A549 (cell line): ENCODE measurements around the gene FNIP1. TPM values are rescaled to one million over a fixed set of nuclear protein-coding genes. Genes with fewer than 3 reads are reported as not detected.

Source experiments
- ATAC-seq, 2 experiments: fragments of 200-7000 bp in 1 of 2; fragments of >200 bp in 1 of 2; cut with Nextera tagmentation in 1 of 2; cut with Tn5 transposase in 1 of 2; 3 replicates each; pipeline versions ENCODE4 v1.8.0 to v1.9.1; 2018 to 2020; ENCODE audit warnings: mild to moderate bottlenecking in 1 of 2, moderate library complexity in 1 of 2
- CTCF ChIA-PET: fragments of 300-600 bp; sonication (Branson Sonifier 250); formaldehyde crosslinking; extraction: SDS; loops from one replicate; lab custom pipeline; 2021; ENCODE audit warnings: antibody characterized with exemption, inconsistent platforms; lab: Yijun Ruan, JAX
- POLR2A ChIA-PET: fragments of 350-600 bp; formaldehyde crosslinking; extraction: SDS; loops from one replicate; lab custom pipeline; 2021; ENCODE audit warnings: antibody characterized with exemption, inconsistent platforms; lab: Yijun Ruan, JAX
- DNase-seq, 2 experiments: peaks; one replicate each; pipeline versions ENCODE4 v3.0.0 to v3.0.0-alpha.2; 2011 to 2016; ENCODE audit warnings: low read depth in 1 of 2, low spot score in 1 of 2
- FAIRE-seq: peaks from 2 replicates; lab custom pipeline; 2011; peaks lifted over from hg19 to GRCh38; lab: Jason Lieb, UNC
- H3K27ac ChIP-seq, 2 experiments: fragments of >200 bp; sonication (Bioruptor Twin); formaldehyde crosslinking; 3 replicates each; pipeline ENCODE4 v1.5.1; 2016 to 2017
- H3K4me1 ChIP-seq: fragments of >200 bp; sonication (Bioruptor Twin); formaldehyde crosslinking; 3 replicates; pipeline ENCODE4 v1.6.1; 2016
- H3K4me2 ChIP-seq: fragments of >200 bp; sonication (Bioruptor Twin); formaldehyde crosslinking; 3 replicates; pipeline ENCODE4 v1.6.1; 2016
- H3K4me3 ChIP-seq: fragments of >200 bp; sonication (Bioruptor Twin); formaldehyde crosslinking; 3 replicates; pipeline ENCODE4 v1.5.1; 2016
- H3K9me3 ChIP-seq: fragments of >200 bp; sonication (Bioruptor Twin); formaldehyde crosslinking; 3 replicates; pipeline ENCODE4 v1.6.1; 2016
- BHLHE40 ChIP-seq: IDR thresholded peaks from 2 replicates; pipeline ENCODE4 v1.6.1; 2012; ENCODE audit warnings: low read depth, low read length, inconsistent platforms
- CEBPB ChIP-seq, 2 experiments: fragments of >200 bp in 1 of 2; sonication (Bioruptor Twin) in 1 of 2; formaldehyde crosslinking in 1 of 2; IDR thresholded peaks; 2 replicates each; pipeline ENCODE4 v1.6.1; 2012 to 2016
- CHD4 ChIP-seq: fragments of 200-600 bp; sonication (generic); IDR thresholded peaks from 2 replicates; pipeline ENCODE4 v1.6.1; 2016; ENCODE audit warnings: antibody characterized with exemption, mild to moderate bottlenecking, borderline replicate concordance
- EHF ChIP-seq: fragments of 250-450 bp; sonication (Bioruptor Pico); IDR thresholded peaks from 2 replicates; pipeline ENCODE4 v1.5.0; 2020; ENCODE audit warnings: mild to moderate bottlenecking
- ESRRA ChIP-seq: fragments of 150-350 bp; IDR thresholded peaks from 2 replicates; pipeline ENCODE4 v1.6.1; 2014; ENCODE audit warnings: mild to moderate bottlenecking, low read length, borderline replicate concordance
- FOSB ChIP-seq: fragments of 250-450 bp; sonication (Bioruptor Pico); IDR thresholded peaks from 2 replicates; pipeline ENCODE4 v1.5.0; 2020; ENCODE audit warnings: mild to moderate bottlenecking, moderate library complexity
- FOXS1 ChIP-seq: fragments of 250-450 bp; sonication (Bioruptor Pico); IDR thresholded peaks from 2 replicates; pipeline ENCODE4 v1.5.0; 2020; ENCODE audit warnings: mild to moderate bottlenecking, moderate library complexity
- HEYL ChIP-seq: fragments of 250-450 bp; sonication (Bioruptor Pico); IDR thresholded peaks from 2 replicates; pipeline ENCODE4 v1.8.0; 2021; ENCODE audit warnings: mild to moderate bottlenecking, moderate library complexity
- HOXB5 ChIP-seq: fragments of 250-450 bp; sonication (Bioruptor Pico); IDR thresholded peaks from 2 replicates; pipeline ENCODE4 v1.5.0; 2020; ENCODE audit warnings: mild to moderate bottlenecking, moderate library complexity
- JUN ChIP-seq, 2 experiments: fragments of >200 bp; sonication (Bioruptor Twin); formaldehyde crosslinking; IDR thresholded peaks; 2 replicates in 1 of 2; 3 replicates in 1 of 2; pipeline ENCODE4 v1.6.1; 2016 to 2017
- JUNB ChIP-seq: fragments of >200 bp; sonication (Bioruptor Twin); formaldehyde crosslinking; IDR thresholded peaks from 2 replicates; pipeline ENCODE4 v1.6.1; 2016
- KDM1A ChIP-seq: fragments of 200-600 bp; sonication (generic); IDR thresholded peaks from 2 replicates; pipeline ENCODE4 v1.6.1; 2016; ENCODE audit warnings: low read depth, mild to moderate bottlenecking
- KDM5A ChIP-seq: fragments of 200-600 bp; sonication (generic); IDR thresholded peaks from 2 replicates; pipeline ENCODE4 v1.6.1; 2016; ENCODE audit warnings: antibody characterized with exemption, mild to moderate bottlenecking
- MAFK ChIP-seq: fragments of 450-650 bp; IDR thresholded peaks from 2 replicates; pipeline ENCODE4 v1.6.1; 2014; ENCODE audit not compliant: partially characterized antibody
- MAZ ChIP-seq: fragments of 150-350 bp; IDR thresholded peaks from 2 replicates; pipeline ENCODE4 v1.6.1; 2014; ENCODE audit warnings: antibody characterized with exemption, low read depth, low read length, borderline replicate concordance
- MYC ChIP-seq: IDR thresholded peaks from 2 replicates; pipeline ENCODE4 v1.6.1; 2012; ENCODE audit warnings: mild to moderate bottlenecking, inconsistent platforms, low read length, improper control_type of control experiment, borderline replicate concordance
- PHF8 ChIP-seq: fragments of 200-600 bp; sonication (generic); IDR thresholded peaks from 2 replicates; pipeline ENCODE4 v1.6.1; 2016; ENCODE audit warnings: low read depth, mild to moderate bottlenecking, antibody characterized with exemption, moderate library complexity, borderline replicate concordance
- POLR2A ChIP-seq: IDR thresholded peaks from 2 replicates; pipeline ENCODE4 v1.6.1; 2012; ENCODE audit warnings: mild to moderate bottlenecking, low read length
- POLR2AphosphoS2 ChIP-seq: conservative IDR thresholded peaks from 2 replicates; pipeline ENCODE4 v1.6.1; 2012; ENCODE audit warnings: low read length, improper control_type of control experiment, inconsistent platforms
- RAD21 ChIP-seq, 2 experiments: fragments of >200 bp in 1 of 2; sonication (Bioruptor Twin) in 1 of 2; formaldehyde crosslinking in 1 of 2; IDR thresholded peaks in 1 of 2; conservative IDR thresholded peaks in 1 of 2; 2 replicates in 1 of 2; 3 replicates in 1 of 2; pipeline ENCODE4 v1.6.1; 2012 to 2018; ENCODE audit warnings: inconsistent platforms in 1 of 2
- RARB ChIP-seq: fragments of 250-450 bp; sonication (Bioruptor Pico); IDR thresholded peaks from 2 replicates; pipeline ENCODE4 v1.8.0; 2021; ENCODE audit warnings: mild to moderate bottlenecking, moderate library complexity
- RFX5 ChIP-seq: fragments of 450-650 bp; IDR thresholded peaks from 2 replicates; pipeline ENCODE4 v1.7.1; 2014; ENCODE audit warnings: antibody characterized with exemption, mild to moderate bottlenecking, moderate library complexity
- RNF2 ChIP-seq: fragments of 200-600 bp; sonication (generic); IDR thresholded peaks from 2 replicates; pipeline ENCODE4 v1.6.1; 2016; ENCODE audit warnings: low read depth, mild to moderate bottlenecking, antibody characterized with exemption, moderate library complexity, borderline replicate concordance
- SREBF2 ChIP-seq: fragments of 450-650 bp; IDR thresholded peaks from 2 replicates; pipeline ENCODE4 v1.6.1; 2014; ENCODE audit warnings: mild to moderate bottlenecking, moderate library complexity
- TFCP2L1 ChIP-seq: fragments of 250-450 bp; sonication (Bioruptor Pico); IDR thresholded peaks from 2 replicates; pipeline ENCODE4 v1.5.0; 2021; ENCODE audit warnings: mild to moderate bottlenecking
- ZFP36 ChIP-seq: fragments of 450-650 bp; IDR thresholded peaks from 2 replicates; pipeline ENCODE4 v1.6.1; 2014; ENCODE audit warnings: borderline replicate concordance; ENCODE audit not compliant: partially characterized antibody
- ZNF302 ChIP-seq: fragments of 250-450 bp; sonication (Bioruptor Pico); IDR thresholded peaks from 2 replicates; pipeline ENCODE4 v1.9.0; 2021; ENCODE audit warnings: inconsistent platforms, mild to moderate bottlenecking, moderate library complexity
- WGBS: methylation state at CpG from one replicate; pipeline ENCODE4 v1.1.6; 2017; ENCODE audit errors: missing lambda C conversion rate; 5-methylcytosine and 5-hydroxymethylcytosine counted together
- polyA plus RNA-seq, 4 experiments: library from polyadenylated mRNA; depleted of rRNA in 3 of 4; stranded (reverse); fragments of >200 nt; fragmentation: RNase III in 1 of 4; extraction: RNeasy Plus Mini Kit Qiagen cat#74134 plus additional on column Dnase treatment in 1 of 4; gene quantifications; 2 replicates in 3 of 4; 3 replicates in 1 of 4; pipeline ENCODE4 v1.2.3, GENCODE V29; 2011 to 2017
- TF ChIP-seq, protein P1 (sequence below): IDR thresholded peaks from 2 replicates; pipeline ENCODE4 v1.6.1; 2012
- TF ChIP-seq, protein P2 (sequence below): fragments of 250-450 bp; sonication (Bioruptor Pico); IDR thresholded peaks from 2 replicates; pipeline ENCODE4 v1.5.0; 2020; ENCODE audit warnings: low read depth, mild to moderate bottlenecking, moderate library complexity
- TF ChIP-seq, protein P3 (sequence below): fragments of >200 bp; sonication (Bioruptor Twin); formaldehyde crosslinking; IDR thresholded peaks from 3 replicates; pipeline ENCODE4 v1.5.1; 2016
- TF ChIP-seq, protein P4 (sequence below): fragments of >200 bp; sonication (Bioruptor Twin); formaldehyde crosslinking; IDR thresholded peaks from 3 replicates; pipeline ENCODE4 v1.6.1; 2016
- TF ChIP-seq, protein P5 (sequence below): IDR thresholded peaks from 2 replicates; pipeline ENCODE4 v1.6.1; 2012

The FNIP1 gene
- polyA plus RNA-seq, 2 of the 4 experiments (the other 2 are of a cell fraction): 7.5 to 9.6 TPM

DNA sequence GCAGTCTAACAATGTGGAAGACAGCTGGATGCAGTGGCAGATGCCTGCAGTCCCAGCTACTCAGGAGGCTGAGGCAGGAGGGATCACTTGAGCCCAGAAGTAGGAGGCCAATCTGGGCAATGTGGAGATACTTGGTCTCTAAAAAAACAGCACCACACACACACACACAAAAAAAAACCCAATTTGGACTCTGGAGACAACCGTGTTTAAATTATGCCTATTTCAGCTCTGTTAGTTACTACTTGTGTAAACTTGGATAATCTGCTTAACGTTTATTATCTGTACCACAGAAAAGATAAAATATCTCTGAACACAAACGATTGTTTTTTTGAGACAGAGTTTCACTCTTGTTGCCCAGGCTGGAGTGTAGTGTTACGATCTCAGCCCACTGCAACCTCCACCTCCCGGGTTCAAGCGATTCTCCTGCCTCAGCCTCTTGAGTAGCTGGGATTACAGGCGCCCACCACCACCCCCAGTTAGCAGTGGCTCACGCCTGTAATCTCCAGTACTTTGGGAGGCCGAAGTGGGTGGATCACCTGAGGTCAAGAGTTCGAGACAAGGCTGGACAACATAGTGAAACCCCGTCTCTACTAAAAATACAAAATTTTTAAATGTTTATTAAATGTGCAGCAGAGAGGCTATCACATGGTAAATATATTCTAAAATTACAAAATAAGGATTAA lies 179.5 kb downstream of the FNIP1 start (continued):
- TF ChIP-seq RAD21 (conservative IDR thresholded peaks at IDR 0.05 in 1 of 2, IDR thresholded peaks at IDR 0.05 in 1 of 2): no peak
- TF ChIP-seq RARB (CRISPR knock-in tag): no peak
- TF ChIP-seq TFCP2L1: no peak
- TF ChIP-seq EHF (CRISPR knock-in tag): no peak
- TF ChIP-seq FOSB (CRISPR knock-in tag): no peak

DNA sequence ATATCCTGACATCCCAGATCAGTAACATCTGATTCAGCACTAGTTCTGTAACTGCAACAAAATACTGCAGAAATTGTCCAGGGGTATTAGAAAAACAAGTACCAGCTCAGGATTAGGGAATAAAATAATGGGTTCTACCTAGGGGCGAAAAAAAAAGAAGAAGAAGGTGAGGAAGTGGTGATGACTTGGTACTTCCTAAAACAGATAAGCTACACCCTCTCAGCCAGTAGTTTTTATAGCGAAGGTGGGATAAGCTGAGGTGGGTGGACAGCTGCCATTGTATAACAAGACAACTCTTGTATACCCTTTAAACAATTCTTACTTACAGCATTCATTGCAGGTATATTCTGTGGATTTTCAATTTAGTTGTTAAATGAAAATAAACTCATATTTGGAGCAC lies 180.9 kb downstream of the FNIP1 start:
- no peaks in the 10 kb centered on the region for H3K9me3 ChIP-seq
- H3K4me3 ChIP-seq: no peak overlapping the region
- TF ChIP-seq MAZ (no peak), MYC (no peak), MAFK (no peak), EHF (CRISPR knock-in tag) (no peak), POLR2AphosphoS2 (no peak), JUN (IDR thresholded peaks at IDR 0.05) (no peak), RNF2 (no peak), RFX5 (no peak), ESRRA (no peak), ZNF302 (CRISPR knock-in tag) (no peak), FOXS1 (CRISPR knock-in tag) (no peak), TFCP2L1 (no peak), RAD21 (conservative IDR thresholded peaks at IDR 0.05 in 1 of 2, IDR thresholded peaks at IDR 0.05 in 1 of 2) (no peak), FOSB (CRISPR knock-in tag) (no peak), HEYL (CRISPR knock-in tag) (no peak), KDM1A (no peak), KDM5A (no peak)
- TF ChIP-seq, protein P1, sequence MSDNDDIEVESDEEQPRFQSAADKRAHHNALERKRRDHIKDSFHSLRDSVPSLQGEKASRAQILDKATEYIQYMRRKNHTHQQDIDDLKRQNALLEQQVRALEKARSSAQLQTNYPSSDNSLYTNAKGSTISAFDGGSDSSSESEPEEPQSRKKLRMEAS: no peak
- TF ChIP-seq, protein P2, sequence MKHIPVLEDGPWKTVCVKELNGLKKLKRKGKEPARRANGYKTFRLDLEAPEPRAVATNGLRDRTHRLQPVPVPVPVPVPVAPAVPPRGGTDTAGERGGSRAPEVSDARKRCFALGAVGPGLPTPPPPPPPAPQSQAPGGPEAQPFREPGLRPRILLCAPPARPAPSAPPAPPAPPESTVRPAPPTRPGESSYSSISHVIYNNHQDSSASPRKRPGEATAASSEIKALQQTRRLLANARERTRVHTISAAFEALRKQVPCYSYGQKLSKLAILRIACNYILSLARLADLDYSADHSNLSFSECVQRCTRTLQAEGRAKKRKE (CRISPR knock-in tag): no peak
- ATAC-seq (no peak), DNase-seq (no peak), FAIRE-seq (no peak)
- no peak overlapping the region for H3K27ac ChIP-seq
- POLR2A ChIA-PET: no interaction called here
- 97% methylated on average over 2 of the region's 2 CpGs for WGBS
- peaks cover 4% of the 10 kb centered on the region; the same call in 2 of the 3 replicates for H3K4me1 ChIP-seq
- H3K4me2 ChIP-seq: no peak overlapping the region
- CTCF ChIA-PET: interaction anchor here (0.7 to 4.2 kb wide), 5 partner anchors 13 to 320 kb away, joined by 3 to 18 read pairs (median 4); no protein-coding TSS in a partner anchor

DNA sequence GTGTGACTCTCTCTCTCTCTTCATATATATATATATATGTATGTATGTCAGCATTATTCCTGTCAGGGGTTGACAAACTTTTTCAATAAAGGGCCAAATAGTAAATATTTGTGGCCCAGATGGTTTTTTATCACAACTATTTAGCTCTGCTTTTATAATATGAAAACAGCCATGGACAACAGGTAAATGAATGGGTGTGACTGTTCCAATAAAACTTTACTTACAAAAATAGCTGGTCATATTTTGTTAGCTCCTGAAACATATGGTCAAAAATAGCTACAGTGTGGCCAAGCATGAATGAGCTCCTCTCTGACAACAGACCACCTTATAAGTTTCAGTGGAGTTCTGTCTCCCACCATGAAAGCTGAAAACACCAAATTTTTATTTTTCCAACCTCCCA lies 183.4 kb downstream of the FNIP1 start:
- no peak overlapping the region for H3K27ac ChIP-seq
- no peak overlapping the region for H3K4me2 ChIP-seq
- H3K4me1 ChIP-seq: peaks cover 17% of the 10 kb centered on the region
- no peaks in the 10 kb centered on the region for H3K9me3 ChIP-seq
- ChIA-PET POLR2A (no interaction called here), CTCF (interaction anchor here (1.1 to 2.1 kb wide), 2 partner anchors 24 to 394 kb away, joined by 3 to 10 read pairs; no protein-coding TSS in a partner anchor)
- DNase-seq: no peak
- no peak for ATAC-seq
- FAIRE-seq: no peak
- no peak overlapping the region for H3K4me3 ChIP-seq
- TF ChIP-seq, protein P3, sequence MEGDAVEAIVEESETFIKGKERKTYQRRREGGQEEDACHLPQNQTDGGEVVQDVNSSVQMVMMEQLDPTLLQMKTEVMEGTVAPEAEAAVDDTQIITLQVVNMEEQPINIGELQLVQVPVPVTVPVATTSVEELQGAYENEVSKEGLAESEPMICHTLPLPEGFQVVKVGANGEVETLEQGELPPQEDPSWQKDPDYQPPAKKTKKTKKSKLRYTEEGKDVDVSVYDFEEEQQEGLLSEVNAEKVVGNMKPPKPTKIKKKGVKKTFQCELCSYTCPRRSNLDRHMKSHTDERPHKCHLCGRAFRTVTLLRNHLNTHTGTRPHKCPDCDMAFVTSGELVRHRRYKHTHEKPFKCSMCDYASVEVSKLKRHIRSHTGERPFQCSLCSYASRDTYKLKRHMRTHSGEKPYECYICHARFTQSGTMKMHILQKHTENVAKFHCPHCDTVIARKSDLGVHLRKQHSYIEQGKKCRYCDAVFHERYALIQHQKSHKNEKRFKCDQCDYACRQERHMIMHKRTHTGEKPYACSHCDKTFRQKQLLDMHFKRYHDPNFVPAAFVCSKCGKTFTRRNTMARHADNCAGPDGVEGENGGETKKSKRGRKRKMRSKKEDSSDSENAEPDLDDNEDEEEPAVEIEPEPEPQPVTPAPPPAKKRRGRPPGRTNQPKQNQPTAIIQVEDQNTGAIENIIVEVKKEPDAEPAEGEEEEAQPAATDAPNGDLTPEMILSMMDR: no peak
- TF ChIP-seq JUN (IDR thresholded peaks at IDR 0.05): no peak
- no peak for TF ChIP-seq MYC
- TF ChIP-seq JUNB: no peak
- TF ChIP-seq CHD4: no peak
- TF ChIP-seq HOXB5 (CRISPR knock-in tag): no peak
- TF ChIP-seq MAFK: no peak
- no peak for TF ChIP-seq ZFP36
- no peak for TF ChIP-seq RAD21 (conservative IDR thresholded peaks at IDR 0.05 in 1 of 2, IDR thresholded peaks at IDR 0.05 in 1 of 2)
- TF ChIP-seq, protein P4, sequence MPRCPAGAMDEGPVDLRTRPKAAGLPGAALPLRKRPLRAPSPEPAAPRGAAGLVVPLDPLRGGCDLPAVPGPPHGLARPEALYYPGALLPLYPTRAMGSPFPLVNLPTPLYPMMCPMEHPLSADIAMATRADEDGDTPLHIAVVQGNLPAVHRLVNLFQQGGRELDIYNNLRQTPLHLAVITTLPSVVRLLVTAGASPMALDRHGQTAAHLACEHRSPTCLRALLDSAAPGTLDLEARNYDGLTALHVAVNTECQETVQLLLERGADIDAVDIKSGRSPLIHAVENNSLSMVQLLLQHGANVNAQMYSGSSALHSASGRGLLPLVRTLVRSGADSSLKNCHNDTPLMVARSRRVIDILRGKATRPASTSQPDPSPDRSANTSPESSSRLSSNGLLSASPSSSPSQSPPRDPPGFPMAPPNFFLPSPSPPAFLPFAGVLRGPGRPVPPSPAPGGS: no peak
- TF ChIP-seq POLR2A: no peak
- no peak for TF ChIP-seq PHF8
- TF ChIP-seq CEBPB (IDR thresholded peaks at IDR 0.05): no peak
- TF ChIP-seq, protein P5, sequence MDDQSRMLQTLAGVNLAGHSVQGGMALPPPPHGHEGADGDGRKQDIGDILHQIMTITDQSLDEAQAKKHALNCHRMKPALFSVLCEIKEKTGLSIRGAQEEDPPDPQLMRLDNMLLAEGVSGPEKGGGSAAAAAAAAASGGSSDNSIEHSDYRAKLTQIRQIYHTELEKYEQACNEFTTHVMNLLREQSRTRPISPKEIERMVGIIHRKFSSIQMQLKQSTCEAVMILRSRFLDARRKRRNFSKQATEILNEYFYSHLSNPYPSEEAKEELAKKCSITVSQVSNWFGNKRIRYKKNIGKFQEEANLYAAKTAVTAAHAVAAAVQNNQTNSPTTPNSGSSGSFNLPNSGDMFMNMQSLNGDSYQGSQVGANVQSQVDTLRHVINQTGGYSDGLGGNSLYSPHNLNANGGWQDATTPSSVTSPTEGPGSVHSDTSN: no peak
- no peak for TF ChIP-seq SREBF2
- no peak for TF ChIP-seq POLR2AphosphoS2
- TF ChIP-seq BHLHE40: no peak
